Epithelial cell of esophagus (primary cell): ENCODE measurements around the gene CDH8.

ENCODE experiments used
- DNase-seq: peaks from one replicate; pipeline ENCODE4 v3.0.0; 2010; ENCODE audit warnings: low read depth
- H3K4me3 ChIP-seq: 2 replicates; pipeline ENCODE4 v1.5.1; 2011; ENCODE audit warnings: mild to moderate bottlenecking, low read length, control low read depth
- CTCF ChIP-seq: IDR thresholded peaks from 2 replicates; pipeline ENCODE4 v1.5.1; 2011; ENCODE audit warnings: low read depth, mild to moderate bottlenecking, low read length, control low read depth, inconsistent platforms; ENCODE audit not compliant: insufficient read depth; ENCODE audit errors: missing control alignments

The CDH8 gene

GRCh38 chr16:61677776-61678175, 358.5 kb downstream of the CDH8 start:
- TF ChIP-seq CTCF, result no peak
- H3K4me3 ChIP-seq, result no peak overlapping the region
- no peak for DNase-seq

GRCh38 chr16:61676740-61677139, 359.5 kb downstream of the CDH8 start:
- DNase-seq, result no peak
- H3K4me3 ChIP-seq, result no peak overlapping the region
- no peak for TF ChIP-seq CTCF

- DNase-seq, result no peak
- H3K4me3 ChIP-seq, result no peak overlapping the region
- TF ChIP-seq CTCF, result no peak
These were observed 365.1 kb downstream of the CDH8 start for GRCh38 chr16:61671161-61671560.

- no peak overlapping the region for H3K4me3 ChIP-seq
- no peak for TF ChIP-seq CTCF
- no peak for DNase-seq
These were observed 370.7 kb downstream of the CDH8 start for GRCh38 chr16:61665512-61665911.

GRCh38 chr16:61659936-61660335, 376.3 kb downstream of the CDH8 start:
- DNase-seq, result no peak
- H3K4me3 ChIP-seq, result no peak overlapping the region
- TF ChIP-seq CTCF, result no peak

- no peak for TF ChIP-seq CTCF
- no peak for DNase-seq
- H3K4me3 ChIP-seq, result no peak overlapping the region
These were observed 381.3 kb downstream of the CDH8 start for GRCh38 chr16:61654962-61655361.

GRCh38 chr16:61653544-61653943, 382.7 kb downstream of the CDH8 start:
- DNase-seq, result no peak
- no peak overlapping the region for H3K4me3 ChIP-seq
- no peak for TF ChIP-seq CTCF
